Endothelial cell of hepatic sinusoid (primary cell): Measurements from ENCODE around the gene C16orf95.

Source experiments
- in situ Hi-C: cut with HindIII; loops from 2 replicates; pipeline ENCODE4 v1.10.0; 2017; ENCODE audit warnings: low sequenced_read_pairs

Gene C16orf95

DNA sequence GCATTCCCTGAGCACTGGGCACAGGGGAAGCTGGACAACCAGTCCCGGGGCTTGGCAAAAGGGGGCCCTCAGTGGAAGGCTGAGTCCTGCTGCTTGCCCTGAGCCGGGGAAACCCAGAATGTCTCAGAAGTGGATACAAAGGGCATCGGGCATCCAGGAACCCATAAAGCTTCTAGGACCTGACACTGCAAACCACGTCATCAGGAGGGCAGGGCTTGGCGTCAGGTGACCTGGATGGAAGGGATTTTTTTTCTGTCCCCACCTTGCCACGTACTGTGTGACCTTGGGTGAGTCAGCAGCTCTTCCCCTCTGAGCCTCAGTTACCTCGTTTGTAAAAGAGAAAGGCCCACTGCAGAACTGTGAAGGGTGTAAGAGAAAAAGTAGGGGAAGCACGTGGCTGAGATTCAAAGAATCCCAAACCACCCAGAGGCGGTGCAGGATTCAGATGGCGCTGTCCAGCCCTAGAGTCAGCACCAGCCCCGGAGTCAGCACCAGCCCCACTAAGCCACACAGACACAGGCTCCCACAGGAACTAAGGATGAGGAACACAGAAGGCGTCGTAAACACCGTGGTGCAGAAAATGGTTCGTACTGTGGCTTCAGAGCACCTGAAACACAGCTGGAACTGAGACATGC is 53.7 kb downstream of the C16orf95 start:
- in situ Hi-C loops: loop anchor here (25.0 kb wide), 1 partner anchor 701 kb away; the partner anchor contains the start of genes FOXC2 and MTHFSD

- in situ Hi-C loops: loop anchor here (25.0 kb wide), 1 partner anchor 697 kb away; the partner anchor contains the start of genes FOXC2 and MTHFSD
Observed at GRCh38 chr16:87259431-87259830, 57.8 kb downstream of the C16orf95 start.

- in situ Hi-C loops: loop anchor here (25.0 kb wide), 1 partner anchor 696 kb away; the partner anchor contains the start of genes FOXC2 and MTHFSD
Observed at GRCh38 chr16:87258653-87259052, 58.5 kb downstream of the C16orf95 start.

GRCh38 chr16:87255866-87256265 is 61.3 kb downstream of the C16orf95 start:
- in situ Hi-C loops: loop anchor here (25.0 kb wide), 1 partner anchor 694 kb away; the partner anchor contains the start of genes FOXC2 and MTHFSD

- in situ Hi-C loops: loop anchor here (25.0 kb wide), 1 partner anchor 692 kb away; the partner anchor contains the start of genes FOXC2 and MTHFSD
Observed at GRCh38 chr16:87254734-87255133, 62.5 kb downstream of the C16orf95 start.

DNA sequence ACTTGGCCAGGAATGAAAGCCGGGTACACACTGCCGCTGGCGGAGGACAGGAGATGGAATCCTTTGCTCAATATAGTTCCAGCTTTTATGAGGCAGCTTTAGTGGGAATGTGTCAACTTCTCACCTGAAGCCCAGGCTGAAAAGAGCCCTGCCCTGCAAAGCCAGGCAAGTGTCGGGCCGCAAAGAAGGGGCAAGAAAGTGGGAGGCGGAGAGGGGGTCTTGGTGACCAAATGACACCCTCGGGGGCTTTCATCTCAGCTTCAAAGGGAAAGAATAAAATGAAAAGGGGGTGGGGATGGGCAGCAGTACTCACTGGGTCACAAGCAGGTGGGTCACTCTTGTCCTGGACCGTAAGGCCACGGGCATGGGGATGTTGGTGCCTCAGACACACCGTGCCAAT is 62.9 kb downstream of the C16orf95 start:
- in situ Hi-C loops: loop anchor here (25.0 kb wide), 1 partner anchor 692 kb away; the partner anchor contains the start of genes FOXC2 and MTHFSD

DNA sequence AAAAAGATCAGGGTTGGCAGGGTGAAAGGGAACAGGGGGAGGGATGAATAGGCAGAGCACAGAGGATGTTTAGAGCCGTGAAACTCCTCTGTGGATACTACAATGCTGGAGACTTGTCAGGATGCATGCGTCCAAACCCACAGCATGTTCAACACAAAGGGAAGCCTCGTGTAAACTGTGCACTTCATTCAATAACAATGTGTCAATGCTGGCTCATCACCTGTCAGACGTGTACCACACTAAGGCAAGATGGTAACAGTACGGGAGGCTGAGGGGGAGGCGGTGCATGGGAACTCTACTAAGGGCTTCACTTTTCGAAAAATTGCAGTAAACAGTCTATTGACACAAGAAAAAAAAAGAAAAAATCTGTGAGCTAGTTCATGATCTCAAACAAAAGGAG is 63.7 kb downstream of the C16orf95 start:
- in situ Hi-C loops: loop anchor here (25.0 kb wide), 1 partner anchor 691 kb away; the partner anchor contains the start of genes FOXC2 and MTHFSD
